Measurements from ENCODE around the gene MLLT6. TPM values are rescaled to one million over a fixed set of nuclear protein-coding genes. Genes with fewer than 3 reads are reported as not detected.

Gene MLLT6
- total and polyA plus RNA-seq, 10 of the 15 experiments (the other 5 are each of a cell fraction or from before 2014, with no cell fraction given) = 4.8 to 105 (median 36.3) TPM

- peak in 2 of 3 experiments; percentile 27 to 30; a peak in 3 of 6 replicates for TF ChIP-seq CTCF (IDR thresholded peaks at IDR 0.05 in 2 of 3, conservative IDR thresholded peaks at IDR 0.05 in 1 of 3; ENCODE audit: control insufficient read depth in 2 of 3, extremely low read depth in 1 of 3, insufficient read depth in 1 of 3, low read depth in 3 of 3, low read length in 3 of 3)
- peak; percentile 79 for TF ChIP-seq YY1 (IDR thresholded peaks at IDR 0.05; ENCODE audit: low read depth, low read length)
Measured at GRCh38 chr17:38747463-38748148, 42.5 kb downstream of the MLLT6 start (continued).

GRCh38 chr17:38748149-38748891, 43.2 kb downstream of the MLLT6 start, which contains the start of gene PCGF2:
TSS of gene PCGF2 (minus strand) at chr17:38748336. CDS start at chr17:38740402, 7,934 bp downstream.
- FAIRE-seq = no peak
- WGBS (ENCODE audit: insufficient coverage, insufficient replicate concordance, low lambda C conversion rate, missing lambda C conversion rate) = 22% methylated on average over 30 of the region's 47 CpGs
- CTCF ChIA-PET = interaction anchor here (0.7 to 2.3 kb wide), 2 partner anchors 13 to 17 kb away, joined by 5 to 11 read pairs; partner anchors contain the start of gene CISD3
- H3K4me3 ChIP-seq = peak within 1 kb of the TSS; percentile 95
- H3K36me3 ChIP-seq (ENCODE audit: control insufficient read depth in 2 of 2, insufficient read depth in 2 of 2, low read length in 1 of 2) = no peaks in the 10 kb centered on the region
- peak within 1 kb of the TSS; percentile 55 for H2AFZ ChIP-seq (ENCODE audit: control insufficient read depth, low read depth, low read length)
- H3K4me2 ChIP-seq (ENCODE audit: control insufficient read depth, insufficient read depth) = peak within 1 kb of the TSS; percentile 96
- POLR2A ChIA-PET = no interaction called here
- peak within 1 kb of the TSS; percentile 76 for H3K27ac ChIP-seq (ENCODE audit: control insufficient read depth, insufficient read depth)
- RAD21 ChIA-PET (ENCODE audit: unreplicated experiment) = no interaction called here
- no peaks in the 10 kb centered on the region; a peak in 1 of 4 replicates for H3K27me3 ChIP-seq (replicated peaks in 1 of 2; ENCODE audit: control insufficient read depth in 2 of 2, insufficient read depth in 2 of 2, low read length in 1 of 2)
- peak within 1 kb of the TSS; percentile 77 for H3K9ac ChIP-seq (ENCODE audit: control insufficient read depth, insufficient read depth, low read length)
- SMC1A ChIA-PET (ENCODE audit: uncharacterized antibody, unreplicated experiment) = no interaction called here
- H4K20me1 ChIP-seq (ENCODE audit: control insufficient read depth, insufficient read depth) = no peaks in the 10 kb centered on the region
- H3K9me3 ChIP-seq (replicated peaks; ENCODE audit: control insufficient read depth, insufficient read depth, low read length) = no peaks in the 10 kb centered on the region
- no peak for DNase-seq (ENCODE audit: low read depth, low spot score)
- peaks cover 35% of the 10 kb centered on the region for H3K4me1 ChIP-seq (ENCODE audit: control insufficient read depth, insufficient read depth, low read length)
- intact Hi-C loops (cut with micrococcal nuclease; ENCODE audit: unreplicated experiment) (no loop called here), in situ Hi-C loops (cut with MboI) (no loop called here)
- ATAC-seq = no peak
- BruUV-seq (replicated peaks) = no TSS peak
- peaks cover 45% of the 10 kb centered on the region for H3K79me2 ChIP-seq (ENCODE audit: control insufficient read depth, insufficient read depth, low read length)
- 0 out of 2 replicates have a peak, but pooled peaks have one; percentile 16 for TF ChIP-seq RELB (IDR thresholded peaks at IDR 0.05; ENCODE audit: low read depth)
- no peak for TF ChIP-seq SMC3 (IDR thresholded peaks at IDR 0.05; ENCODE audit: borderline replicate concordance, low read length)
- TF ChIP-seq IKZF2 (IDR thresholded peaks at IDR 0.05) = peak; percentile 43 to 52; a peak in 3 of 4 replicates
- TF ChIP-seq ETV6 (conservative IDR thresholded peaks at IDR 0.05 in 1 of 2, IDR thresholded peaks at IDR 0.05 in 1 of 2; ENCODE audit: borderline replicate concordance in 1 of 2, low read depth in 1 of 2) = no peak
- peak; percentile 62 for TF ChIP-seq USF2 (IDR thresholded peaks at IDR 0.05; ENCODE audit: borderline replicate concordance, low read depth, low read length)
- TF ChIP-seq IKZF1 (conservative IDR thresholded peaks at IDR 0.05) = peak; percentile 71
- TF ChIP-seq NFYA (IDR thresholded peaks at IDR 0.05; ENCODE audit: borderline replicate concordance, low read depth, low read length) = no peak
- peak in 1 of 2 experiments; percentile 61; a peak in 2 of 4 replicates for TF ChIP-seq BHLHE40 (IDR thresholded peaks at IDR 0.05; ENCODE audit: borderline replicate concordance in 1 of 2, low read depth in 2 of 2, low read length in 1 of 2)
- 0 out of 2 replicates have a peak, but pooled peaks have one; percentile 17 for TF ChIP-seq GATAD2B (conservative IDR thresholded peaks at IDR 0.05; ENCODE audit: low read depth)
- TF ChIP-seq USF1 (IDR thresholded peaks at IDR 0.05; ENCODE audit: borderline replicate concordance, extremely low read length, insufficient read depth, low read depth, low read length) = peak; percentile 85
- TF ChIP-seq EED (IDR thresholded peaks at IDR 0.05; ENCODE audit: low read depth) = peak; percentile 32; the same call in 1 of the 2 replicates
